Ovary (tissue), 3 donors: ENCODE results near the gene RNF151.

ENCODE experiments used
- EP300 ChIP-seq: sonication (generic); formaldehyde crosslinking; IDR thresholded peaks from one replicate; pipeline ENCODE4 v1.6.1; 2017; ENCODE audit warnings: antibody characterized with exemption
- POLR2A ChIP-seq: fragments of 450-650 bp; IDR thresholded peaks from one replicate; pipeline ENCODE4 v1.6.1; 2017; ENCODE audit warnings: antibody characterized with exemption, mild to moderate bottlenecking, moderate library complexity
- TF ChIP-seq, protein P1 (sequence below), 3 donors: fragments of 450-650 bp in 2 of 3; fragments of 200-600 bp in 1 of 3; IDR thresholded peaks; one replicate each; pipeline versions ENCODE4 v1.5.1 to v1.8.0; 2016 to 2022; ENCODE audit warnings: antibody characterized with exemption in 3 of 3, mild to moderate bottlenecking in 1 of 3
- donor health status: DM: no; HTN: no; CAD: no.

- no peak for TF ChIP-seq POLR2A
- TF ChIP-seq, protein P1, sequence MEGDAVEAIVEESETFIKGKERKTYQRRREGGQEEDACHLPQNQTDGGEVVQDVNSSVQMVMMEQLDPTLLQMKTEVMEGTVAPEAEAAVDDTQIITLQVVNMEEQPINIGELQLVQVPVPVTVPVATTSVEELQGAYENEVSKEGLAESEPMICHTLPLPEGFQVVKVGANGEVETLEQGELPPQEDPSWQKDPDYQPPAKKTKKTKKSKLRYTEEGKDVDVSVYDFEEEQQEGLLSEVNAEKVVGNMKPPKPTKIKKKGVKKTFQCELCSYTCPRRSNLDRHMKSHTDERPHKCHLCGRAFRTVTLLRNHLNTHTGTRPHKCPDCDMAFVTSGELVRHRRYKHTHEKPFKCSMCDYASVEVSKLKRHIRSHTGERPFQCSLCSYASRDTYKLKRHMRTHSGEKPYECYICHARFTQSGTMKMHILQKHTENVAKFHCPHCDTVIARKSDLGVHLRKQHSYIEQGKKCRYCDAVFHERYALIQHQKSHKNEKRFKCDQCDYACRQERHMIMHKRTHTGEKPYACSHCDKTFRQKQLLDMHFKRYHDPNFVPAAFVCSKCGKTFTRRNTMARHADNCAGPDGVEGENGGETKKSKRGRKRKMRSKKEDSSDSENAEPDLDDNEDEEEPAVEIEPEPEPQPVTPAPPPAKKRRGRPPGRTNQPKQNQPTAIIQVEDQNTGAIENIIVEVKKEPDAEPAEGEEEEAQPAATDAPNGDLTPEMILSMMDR (IDR thresholded peaks at IDR 0.05): no peak
- no peak for TF ChIP-seq EP300
These were observed 32.5 kb downstream of the RNF151 start for GRCh38 chr16:1998852-1999801.
